Hepatic stellate cell (primary cell): ENCODE data around the gene CFAP65.

Source experiments
- DNase-seq: peaks from one replicate; pipeline ENCODE4 v3.0.0; 2011; ENCODE audit warnings: low spot score

The CFAP65 gene

GRCh38 chr2:219032051-219032745 lies 9.1 kb downstream of the CFAP65 start:
- DNase-seq, result no peak

GRCh38 chr2:219031005-219031738 lies 10.1 kb downstream of the CFAP65 start:
- no peak for DNase-seq

- no peak for DNase-seq
Observed at GRCh38 chr2:219030177-219030940, 11.0 kb downstream of the CFAP65 start.

GRCh38 chr2:219029829-219030165 lies 11.5 kb downstream of the CFAP65 start:
- DNase-seq, result peak; percentile 89

- DNase-seq, result no peak
Observed at GRCh38 chr2:219028996-219029828, 12.1 kb downstream of the CFAP65 start.

- DNase-seq, result no peak
Observed at GRCh38 chr2:219028141-219028540, 13.2 kb downstream of the CFAP65 start.

GRCh38 chr2:219027511-219028055 lies 13.7 kb downstream of the CFAP65 start:
- DNase-seq, result no peak

- no peak for DNase-seq
Observed at GRCh38 chr2:219026946-219027345, 14.4 kb downstream of the CFAP65 start.

GRCh38 chr2:219025637-219026585 lies 15.4 kb downstream of the CFAP65 start:
- no peak for DNase-seq

GRCh38 chr2:219024059-219024458 lies 17.3 kb downstream of the CFAP65 start:
- DNase-seq, result no peak

GRCh38 chr2:219023045-219023605 lies 18.2 kb downstream of the CFAP65 start:
- no peak for DNase-seq

GRCh38 chr2:219022616-219023015 lies 18.7 kb downstream of the CFAP65 start:
- no peak for DNase-seq

GRCh38 chr2:219022041-219022440 lies 19.3 kb downstream of the CFAP65 start:
- no peak for DNase-seq

- DNase-seq, result no peak
Observed at GRCh38 chr2:219021591-219021990, 19.7 kb downstream of the CFAP65 start.

GRCh38 chr2:219020604-219021365 lies 20.5 kb downstream of the CFAP65 start:
- DNase-seq, result no peak

GRCh38 chr2:219019436-219019835 lies 21.9 kb downstream of the CFAP65 start:
- no peak for DNase-seq

- DNase-seq, result no peak
Observed at GRCh38 chr2:219018726-219019125, 22.6 kb downstream of the CFAP65 start.

GRCh38 chr2:219018286-219018685 lies 23.0 kb downstream of the CFAP65 start:
- no peak for DNase-seq

GRCh38 chr2:219017201-219017931 lies 23.9 kb downstream of the CFAP65 start:
- DNase-seq, result no peak
